Skeletal muscle tissue (tissue), 4 donors: ENCODE data around the gene PRCC. TPM values are rescaled to one million over a fixed set of nuclear protein-coding genes. Genes with fewer than 3 reads are reported as not detected.
"Not testable (repeated sequence)": the region's sequence is repeated elsewhere in the genome, so short reads cannot be mapped to it uniquely, and the experiment has no call there.

ENCODE experiments used
- H3K27ac ChIP-seq: one replicate; pipeline ENCODE4 v1.7.0; 2013; ENCODE audit warnings: mild to moderate bottlenecking, low read depth, low read length, inconsistent platforms
- H3K27me3 ChIP-seq, 3 donors: one replicate each; pipeline ENCODE4 v1.7.0; 2013; ENCODE audit warnings: low read length in 3 of 3; ENCODE audit not compliant: control insufficient read depth in 3 of 3, insufficient read depth in 3 of 3
- H3K36me3 ChIP-seq, 3 donors: one replicate each; pipeline ENCODE4 v1.7.0; 2013; ENCODE audit warnings: low read length in 3 of 3; ENCODE audit not compliant: control insufficient read depth in 3 of 3, insufficient read depth in 3 of 3
- H3K4me1 ChIP-seq, 3 donors: one replicate each; pipeline ENCODE4 v1.7.0; 2013; ENCODE audit warnings: low read length in 3 of 3, mild to moderate bottlenecking in 3 of 3; ENCODE audit not compliant: control insufficient read depth in 3 of 3, insufficient read depth in 3 of 3
- H3K4me3 ChIP-seq, 3 donors: one replicate each; pipeline ENCODE4 v1.7.0; 2013; ENCODE audit warnings: low read length in 3 of 3
- H3K9ac ChIP-seq, 3 donors: one replicate each; pipeline ENCODE4 v1.7.0; 2013; ENCODE audit warnings: low read length in 3 of 3, mild to moderate bottlenecking in 3 of 3, moderate library complexity in 2 of 3, low read depth in 1 of 3
- H3K9me3 ChIP-seq, 3 donors: one replicate each; pipeline ENCODE4 v1.7.0; 2013; ENCODE audit warnings: low read length in 3 of 3; ENCODE audit not compliant: control insufficient read depth in 3 of 3
- total RNA-seq: library from RNA; depleted of rRNA; stranded (reverse); fragments of >200 nt; gene quantifications from one replicate; pipeline ENCODE4 v1.2.3, GENCODE V29; 2014
- donor health status: Osteomylitis.

The PRCC gene
- total RNA-seq, 1 donor from 2014 or later, result 9.9 TPM

- Histone ChIP-seq H3K9ac (peak overlapping the region; percentile 86 to 96 (median 95)), H3K4me3 (peak overlapping the region; percentile 88 to 93 (median 89)), H3K27ac (peak overlapping the region; percentile 100), H3K9me3 (no peaks in the 10 kb centered on the region), H3K36me3 (peaks cover 0 to 4% (median 0%) of the 10 kb centered on the region in 3 donors), H3K4me1 (peaks cover 60 to 71% (median 71%) of the 10 kb centered on the region in 3 donors), H3K27me3 (no peaks in the 10 kb centered on the region)
Measured at GRCh38 chr1:156750191-156750672, 17.1 kb upstream of the PRCC start.

GRCh38 chr1:156750711-156751450, 16.5 kb upstream of the PRCC start:
- Histone ChIP-seq H3K9me3 (no peaks in the 10 kb centered on the region), H3K4me1 (peaks cover 53 to 70% (median 67%) of the 10 kb centered on the region in 3 donors), H3K4me3 (peak overlapping the region; percentile 88 to 93 (median 89)), H3K36me3 (peaks cover 0 to 4% (median 0%) of the 10 kb centered on the region in 3 donors), H3K27me3 (no peaks in the 10 kb centered on the region), H3K9ac (peak overlapping the region; percentile 86 to 96 (median 95)), H3K27ac (peak overlapping the region; percentile 100)

GRCh38 chr1:156751451-156751756, 15.9 kb upstream of the PRCC start, which contains the start of gene HDGF:
Gene HDGF, minus strand, starts transcription at chr1:156751675. Its CDS starts 246 bp downstream, at chr1:156751429.
- no peaks in the 10 kb centered on the region for H3K9me3 ChIP-seq
- no peaks in the 10 kb centered on the region for H3K27me3 ChIP-seq
- H3K36me3 ChIP-seq, result peaks cover 0 to 4% (median 0%) of the 10 kb centered on the region in 3 donors
- peak within 1 kb of the TSS; percentile 98 to 99 (median 98) for H3K9ac ChIP-seq
- H3K4me3 ChIP-seq, result peak within 1 kb of the TSS; percentile 93 to 98 (median 95)
- peak within 1 kb of the TSS; percentile 100 for H3K27ac ChIP-seq
- H3K4me1 ChIP-seq, result peaks cover 48 to 65% (median 61%) of the 10 kb centered on the region in 3 donors

- Histone ChIP-seq H3K9ac (peak overlapping the region; percentile 98 to 99 (median 98)), H3K36me3 (peaks cover 0 to 4% (median 0%) of the 10 kb centered on the region in 3 donors), H3K27ac (peak overlapping the region; percentile 100), H3K4me3 (peak overlapping the region; percentile 93 to 98 (median 95)), H3K9me3 (no peaks in the 10 kb centered on the region), H3K4me1 (peaks cover 48 to 61% (median 58%) of the 10 kb centered on the region in 3 donors), H3K27me3 (no peaks in the 10 kb centered on the region)
Measured at GRCh38 chr1:156751757-156752481, 15.4 kb upstream of the PRCC start.

GRCh38 chr1:156752843-156753482, 14.4 kb upstream of the PRCC start:
- Histone ChIP-seq H3K9ac (peak overlapping the region; percentile 98 to 99 (median 98)), H3K4me3 (peak overlapping the region; percentile 93 to 98 (median 95)), H3K9me3 (no peaks in the 10 kb centered on the region), H3K4me1 (peaks cover 40 to 52% (median 50%) of the 10 kb centered on the region in 3 donors), H3K27ac (peak overlapping the region; percentile 32), H3K36me3 (peaks cover 0 to 4% (median 0%) of the 10 kb centered on the region in 3 donors), H3K27me3 (no peaks in the 10 kb centered on the region)

GRCh38 chr1:156754219-156754618, 13.1 kb upstream of the PRCC start:
- no peak overlapping the region for H3K27ac ChIP-seq
- H3K36me3 ChIP-seq, result peaks cover 0 to 4% (median 0%) of the 10 kb centered on the region in 3 donors
- peaks cover 27 to 40% (median 38%) of the 10 kb centered on the region in 3 donors for H3K4me1 ChIP-seq
- no peak overlapping the region for H3K4me3 ChIP-seq
- H3K27me3 ChIP-seq, result no peaks in the 10 kb centered on the region
- H3K9me3 ChIP-seq, result no peaks in the 10 kb centered on the region
- H3K9ac ChIP-seq, result no peak overlapping the region

GRCh38 chr1:156755527-156755950, 11.8 kb upstream of the PRCC start:
- Histone ChIP-seq H3K27ac (no peak overlapping the region), H3K4me3 (no peak overlapping the region), H3K9ac (no peak overlapping the region), H3K4me1 (peaks cover 18 to 33% (median 31%) of the 10 kb centered on the region in 3 donors), H3K9me3 (no peaks in the 10 kb centered on the region), H3K36me3 (no peaks in the 10 kb centered on the region), H3K27me3 (no peaks in the 10 kb centered on the region)

- Histone ChIP-seq H3K4me3 (no peak overlapping the region), H3K4me1 (peaks cover 18 to 38% (median 34%) of the 10 kb centered on the region in 3 donors), H3K9me3 (no peaks in the 10 kb centered on the region), H3K27ac (no peak overlapping the region), H3K9ac (no peak overlapping the region), H3K27me3 (no peaks in the 10 kb centered on the region), H3K36me3 (no peaks in the 10 kb centered on the region)
Measured at GRCh38 chr1:156756355-156756754, 11.0 kb upstream of the PRCC start.

GRCh38 chr1:156757572-156758253, 9.6 kb upstream of the PRCC start:
- not testable (repeated sequence) for H3K27ac ChIP-seq, H3K27me3 ChIP-seq, H3K9me3 ChIP-seq, H3K36me3 ChIP-seq, H3K9ac ChIP-seq, H3K4me3 ChIP-seq
- H3K4me1 ChIP-seq, result peaks cover 12 to 36% (median 29%) of the 10 kb centered on the region in 3 donors
